SW480 (cell line): ENCODE results near the gene UQCRC1.

Experiments used
- DNase-seq: peaks from one replicate; pipeline ENCODE4 v3.0.0-alpha.2; 2016; ENCODE audit warnings: low spot score

Gene UQCRC1

GRCh38 chr3:48571938-48572337 lies 37.5 kb downstream of the UQCRC1 start:
- no peak for DNase-seq

GRCh38 chr3:48569808-48570450 lies 39.5 kb downstream of the UQCRC1 start:
- DNase-seq = no peak

- DNase-seq = no peak
Measured at GRCh38 chr3:48569400-48569799, 40.0 kb downstream of the UQCRC1 start.

GRCh38 chr3:48568476-48568875 lies 41.0 kb downstream of the UQCRC1 start:
- DNase-seq = no peak

- no peak for DNase-seq
Measured at GRCh38 chr3:48567500-48567899, 41.9 kb downstream of the UQCRC1 start.

- DNase-seq = no peak
Measured at GRCh38 chr3:48567090-48567489, 42.4 kb downstream of the UQCRC1 start.

GRCh38 chr3:48566401-48566760 lies 43.1 kb downstream of the UQCRC1 start:
- DNase-seq = no peak

GRCh38 chr3:48565591-48566400 lies 43.6 kb downstream of the UQCRC1 start:
- DNase-seq = peak; percentile 94

GRCh38 chr3:48565186-48565585 lies 44.3 kb downstream of the UQCRC1 start:
- DNase-seq = no peak

- no peak for DNase-seq
Measured at GRCh38 chr3:48564667-48565066, 44.8 kb downstream of the UQCRC1 start.

GRCh38 chr3:48564022-48564421 lies 45.4 kb downstream of the UQCRC1 start:
- peak; percentile 93 for DNase-seq

GRCh38 chr3:48563382-48563918 lies 46.0 kb downstream of the UQCRC1 start, which contains the start of gene UCN2:
Gene UCN2 (minus strand): TSS chr3:48563781. CDS start chr3:48563124, 657 bp downstream.
- DNase-seq = peak; percentile 61

GRCh38 chr3:48562367-48563095 lies 46.9 kb downstream of the UQCRC1 start:
- DNase-seq = no peak

- DNase-seq = peak; percentile 86
Measured at GRCh38 chr3:48561045-48561736, 48.3 kb downstream of the UQCRC1 start.

- DNase-seq = no peak
Measured at GRCh38 chr3:48560648-48561018, 48.8 kb downstream of the UQCRC1 start.

GRCh38 chr3:48558493-48559134 lies 50.8 kb downstream of the UQCRC1 start:
- no peak for DNase-seq

- peak; percentile 99 for DNase-seq
Measured at GRCh38 chr3:48556796-48557626, 52.4 kb downstream of the UQCRC1 start, which contains the start of gene PFKFB4. Gene PFKFB4 (minus strand): TSS chr3:48556803. CDS start chr3:48556777, 26 bp downstream.

GRCh38 chr3:48555949-48556795 lies 53.3 kb downstream of the UQCRC1 start:
- no peak for DNase-seq

- DNase-seq = no peak
Measured at GRCh38 chr3:48555231-48555948, 54.1 kb downstream of the UQCRC1 start.
